DOHH2 (cell line): ENCODE measurements around the gene LBH.

ENCODE experiments used
- EZH2phosphoT487 ChIP-seq: fragments of 200-600 bp; sonication (generic); IDR thresholded peaks from 2 replicates; pipeline ENCODE4 v1.6.1; 2017; ENCODE audit warnings: borderline replicate concordance, mild to moderate bottlenecking, antibody characterized with exemption, low read length, moderate library complexity, mixed read lengths
- TF ChIP-seq, protein P1 (sequence below): fragments of 200-600 bp; sonication (generic); IDR thresholded peaks from one replicate; pipeline ENCODE4 v1.5.1; 2014; ENCODE audit warnings: antibody characterized with exemption, mild to moderate bottlenecking, low read depth, low read length; ENCODE audit not compliant: poor library complexity, severe bottlenecking

DNA sequence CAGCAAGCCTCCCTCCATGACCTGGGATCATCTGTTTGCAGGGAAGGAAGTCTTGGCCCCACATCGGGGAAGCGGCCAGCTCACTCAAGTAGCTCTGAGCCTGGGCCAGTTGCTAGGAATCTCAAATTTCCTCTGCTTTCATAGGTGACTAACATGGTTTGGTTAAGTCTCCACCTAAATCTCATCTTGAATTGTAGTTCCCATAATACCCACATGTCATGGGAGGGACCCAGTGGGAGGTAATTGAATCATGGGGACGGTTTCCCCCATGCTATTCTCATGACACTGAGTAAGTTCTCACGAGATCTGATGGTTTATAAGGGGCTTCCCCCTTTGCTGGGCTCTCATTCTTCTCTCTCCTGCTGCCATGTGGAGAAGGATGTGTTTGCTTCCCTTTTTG lies 75.2 kb downstream of the LBH start:
- TF ChIP-seq, protein P1, sequence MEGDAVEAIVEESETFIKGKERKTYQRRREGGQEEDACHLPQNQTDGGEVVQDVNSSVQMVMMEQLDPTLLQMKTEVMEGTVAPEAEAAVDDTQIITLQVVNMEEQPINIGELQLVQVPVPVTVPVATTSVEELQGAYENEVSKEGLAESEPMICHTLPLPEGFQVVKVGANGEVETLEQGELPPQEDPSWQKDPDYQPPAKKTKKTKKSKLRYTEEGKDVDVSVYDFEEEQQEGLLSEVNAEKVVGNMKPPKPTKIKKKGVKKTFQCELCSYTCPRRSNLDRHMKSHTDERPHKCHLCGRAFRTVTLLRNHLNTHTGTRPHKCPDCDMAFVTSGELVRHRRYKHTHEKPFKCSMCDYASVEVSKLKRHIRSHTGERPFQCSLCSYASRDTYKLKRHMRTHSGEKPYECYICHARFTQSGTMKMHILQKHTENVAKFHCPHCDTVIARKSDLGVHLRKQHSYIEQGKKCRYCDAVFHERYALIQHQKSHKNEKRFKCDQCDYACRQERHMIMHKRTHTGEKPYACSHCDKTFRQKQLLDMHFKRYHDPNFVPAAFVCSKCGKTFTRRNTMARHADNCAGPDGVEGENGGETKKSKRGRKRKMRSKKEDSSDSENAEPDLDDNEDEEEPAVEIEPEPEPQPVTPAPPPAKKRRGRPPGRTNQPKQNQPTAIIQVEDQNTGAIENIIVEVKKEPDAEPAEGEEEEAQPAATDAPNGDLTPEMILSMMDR = no peak
- no peak for TF ChIP-seq EZH2phosphoT487
